Measurements from ENCODE around the gene DAB1. TPM values are rescaled to one million over a fixed set of nuclear protein-coding genes. Genes with fewer than 3 reads are reported as not detected.
"Not testable (repeated sequence)": the region's sequence is repeated elsewhere in the genome, so short reads cannot be mapped to it uniquely, and the experiment has no call there.

The DAB1 gene
- total RNA-seq, 1 donor: under 0.01 TPM

GRCh38 chr1:57094749-57095148 lies 329.1 kb downstream of the DAB1 start:
- no peak for DNase-seq (ENCODE audit: low read depth in 2 of 3, low spot score in 2 of 3)

GRCh38 chr1:57093122-57093521 lies 330.7 kb downstream of the DAB1 start:
- no peak for DNase-seq (ENCODE audit: low read depth in 2 of 3, low spot score in 2 of 3)

- no peak for DNase-seq (ENCODE audit: low read depth in 2 of 3, low spot score in 2 of 3)
Measured at GRCh38 chr1:57091642-57092041, 332.2 kb downstream of the DAB1 start.

- DNase-seq (ENCODE audit: low read depth in 2 of 3, low spot score in 2 of 3): no peak
Measured at GRCh38 chr1:57089855-57090254, 334.0 kb downstream of the DAB1 start.

- DNase-seq (ENCODE audit: low read depth in 2 of 3, low spot score in 2 of 3): no peak
Measured at GRCh38 chr1:57089221-57089620, 334.6 kb downstream of the DAB1 start.

GRCh38 chr1:57088653-57089052 lies 335.2 kb downstream of the DAB1 start:
- DNase-seq (ENCODE audit: low read depth in 2 of 3, low spot score in 2 of 3): no peak

GRCh38 chr1:57087660-57088059 lies 336.2 kb downstream of the DAB1 start:
- not testable (repeated sequence) for DNase-seq (ENCODE audit: low read depth in 2 of 3, low spot score in 2 of 3)

GRCh38 chr1:57086154-57086553 lies 337.7 kb downstream of the DAB1 start:
- DNase-seq (ENCODE audit: low read depth in 2 of 3, low spot score in 2 of 3): no peak

- DNase-seq (ENCODE audit: low read depth in 2 of 3, low spot score in 2 of 3): no peak
Measured at GRCh38 chr1:57084701-57085100, 339.2 kb downstream of the DAB1 start.

- no peak for DNase-seq (ENCODE audit: low read depth in 2 of 3, low spot score in 2 of 3)
Measured at GRCh38 chr1:57082711-57083439, 341.0 kb downstream of the DAB1 start.

- DNase-seq (ENCODE audit: low read depth in 2 of 3, low spot score in 2 of 3): no peak
Measured at GRCh38 chr1:57079454-57080157, 344.3 kb downstream of the DAB1 start.

- DNase-seq (ENCODE audit: low read depth in 2 of 3, low spot score in 2 of 3): no peak
Measured at GRCh38 chr1:57072401-57073110, 351.3 kb downstream of the DAB1 start.

- no peak for DNase-seq (ENCODE audit: low read depth in 2 of 3, low spot score in 2 of 3)
Measured at GRCh38 chr1:57067863-57068262, 356.0 kb downstream of the DAB1 start.

GRCh38 chr1:57066980-57067610 lies 356.8 kb downstream of the DAB1 start:
- no peak for DNase-seq (ENCODE audit: low read depth in 2 of 3, low spot score in 2 of 3)

GRCh38 chr1:57065442-57065841 lies 358.4 kb downstream of the DAB1 start:
- no peak for DNase-seq (ENCODE audit: low read depth in 2 of 3, low spot score in 2 of 3)

GRCh38 chr1:57064379-57065140 lies 359.3 kb downstream of the DAB1 start:
- DNase-seq (ENCODE audit: low read depth in 2 of 3, low spot score in 2 of 3): no peak

- DNase-seq (ENCODE audit: low read depth in 2 of 3, low spot score in 2 of 3): no peak
Measured at GRCh38 chr1:57063406-57064125, 360.3 kb downstream of the DAB1 start.

GRCh38 chr1:57061369-57061768 lies 362.5 kb downstream of the DAB1 start:
- DNase-seq (ENCODE audit: low read depth in 2 of 3, low spot score in 2 of 3): no peak

- no peak for DNase-seq (ENCODE audit: low read depth in 2 of 3, low spot score in 2 of 3)
Measured at GRCh38 chr1:57060451-57060850, 363.4 kb downstream of the DAB1 start.

Data from hematopoietic multipotent progenitor cell (in vitro differentiated cells).